Skeletal muscle cell (primary cell): ENCODE data around the gene SEMA3E.
"Not testable (repeated sequence)": the region's sequence is repeated elsewhere in the genome, so short reads cannot be mapped to it uniquely, and the experiment has no call there.

Experiments used
- DNase-seq: peaks from one replicate; pipeline ENCODE4 v3.0.0-alpha.2; 2010; ENCODE audit warnings: low read depth
- H3K4me3 ChIP-seq: 2 replicates; pipeline ENCODE4 v1.5.1; 2011; ENCODE audit warnings: low read depth, mild to moderate bottlenecking, control low read depth, low read length, moderate library complexity

The SEMA3E gene

DNA sequence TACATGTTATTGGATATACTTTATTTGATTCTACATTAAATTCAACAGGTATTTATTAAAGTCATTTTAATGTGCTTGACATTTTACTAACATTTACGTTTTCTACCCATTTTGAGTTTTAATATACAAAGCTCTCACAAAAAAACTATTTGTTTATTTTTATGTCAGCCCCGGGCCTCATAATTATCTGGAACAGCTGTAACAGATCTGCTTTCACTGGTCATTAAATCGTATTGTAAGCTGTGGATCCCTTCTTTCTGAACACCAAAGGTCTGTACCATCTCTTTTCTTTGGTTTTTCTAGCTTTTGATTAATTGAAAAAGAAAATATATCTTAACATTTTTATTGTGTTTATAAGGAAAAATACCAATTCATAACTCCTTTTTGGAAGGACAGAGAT is 73.5 kb downstream of the SEMA3E start:
- no peak overlapping the region for H3K4me3 ChIP-seq
- DNase-seq = no peak

DNA sequence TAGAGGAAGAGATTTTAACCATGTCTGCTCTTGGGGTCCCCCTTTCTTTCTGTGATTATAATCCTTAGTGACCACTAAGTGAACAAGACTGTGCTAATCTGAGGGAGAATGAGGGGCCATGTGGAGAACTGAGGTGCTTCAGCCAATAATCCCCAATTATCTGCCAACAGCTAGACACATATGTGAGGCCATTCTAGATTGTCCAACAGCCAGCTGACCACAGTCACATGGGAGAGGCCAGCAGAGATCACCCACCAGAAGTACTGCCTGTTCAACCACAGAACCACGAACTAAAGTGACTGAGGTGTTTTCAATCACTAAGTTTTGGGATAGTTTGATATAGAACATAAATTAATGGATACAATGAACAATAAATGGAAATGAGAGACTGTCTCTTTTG is 74.3 kb downstream of the SEMA3E start:
- no peak overlapping the region for H3K4me3 ChIP-seq
- DNase-seq = no peak

DNA sequence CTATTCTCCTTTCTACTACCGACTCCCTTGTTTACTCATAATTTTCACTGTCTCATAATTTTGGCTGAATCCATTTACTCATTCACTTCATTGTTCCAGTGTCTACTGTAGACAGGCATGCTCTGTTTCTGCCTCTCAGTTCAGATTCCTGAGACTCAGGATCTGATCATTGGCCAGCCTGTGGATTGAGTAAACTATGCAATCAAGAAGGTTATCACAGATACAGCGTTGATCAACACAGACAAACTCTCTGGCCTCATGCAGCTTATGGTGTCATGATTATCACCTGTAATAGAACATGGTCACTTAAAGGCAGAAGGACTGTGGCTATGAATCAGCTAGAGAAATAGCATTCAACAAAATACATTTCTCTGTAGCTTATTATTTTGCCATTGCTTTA is 86.0 kb downstream of the SEMA3E start:
- H3K4me3 ChIP-seq = no peak overlapping the region
- no peak for DNase-seq

DNA sequence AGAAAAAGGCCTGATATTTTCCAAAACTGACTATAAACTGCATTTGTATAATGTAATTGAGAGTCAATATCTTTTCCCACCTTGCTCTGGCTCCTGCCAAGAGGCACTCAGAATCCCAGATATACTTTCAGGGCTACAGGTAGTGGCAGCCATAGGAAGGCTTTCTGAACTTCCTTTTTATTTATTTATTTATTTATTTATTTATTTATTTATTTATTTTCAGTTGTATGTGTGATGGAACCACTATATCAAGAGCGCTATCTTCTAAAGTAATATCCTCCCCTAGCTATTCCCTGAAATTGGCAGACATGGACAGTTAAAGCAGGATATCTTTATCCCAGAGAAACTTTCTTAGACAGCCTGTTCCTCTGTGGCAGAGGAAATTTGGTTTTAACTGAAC is 86.7 kb downstream of the SEMA3E start:
- DNase-seq = no peak
- H3K4me3 ChIP-seq = no peak overlapping the region

DNA sequence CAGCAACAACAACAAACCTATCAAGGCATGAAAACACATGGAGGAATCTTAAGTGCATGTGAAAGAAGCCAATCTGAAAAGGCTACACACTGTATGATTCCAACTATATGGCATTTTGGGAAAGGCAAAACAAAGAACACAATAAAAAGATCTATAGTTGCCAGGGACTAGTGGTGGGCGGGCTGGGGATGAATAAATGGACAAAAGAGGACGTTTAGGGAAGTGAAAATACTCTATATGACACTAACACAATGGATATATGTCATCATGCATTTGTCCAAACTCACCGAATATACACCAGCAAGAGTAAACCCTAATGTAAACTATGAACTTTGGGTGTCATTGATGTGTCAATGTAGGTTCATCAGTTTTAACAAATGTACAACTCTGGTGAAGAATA is 89.1 kb downstream of the SEMA3E start:
- H3K4me3 ChIP-seq = no peak overlapping the region

DNA sequence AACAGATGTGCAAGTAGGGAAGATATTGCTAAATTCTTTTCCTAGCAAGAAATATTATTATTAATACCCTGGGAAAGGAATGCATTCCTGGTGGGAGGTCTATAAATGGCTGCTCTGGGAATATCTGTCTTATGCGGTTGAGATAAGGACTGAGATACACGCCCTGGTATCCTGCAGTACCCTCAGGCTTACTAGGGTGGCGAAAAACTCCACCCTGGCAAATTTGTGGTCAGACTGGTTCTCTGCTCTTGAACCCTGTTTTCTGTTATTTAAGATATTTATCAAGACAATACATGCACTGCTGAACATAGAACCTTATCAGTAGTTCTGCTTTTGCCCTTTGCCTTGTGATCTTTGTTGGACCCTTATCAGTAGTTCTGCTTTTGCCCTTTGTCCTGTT is 96.4 kb downstream of the SEMA3E start:
- DNase-seq = not testable (repeated sequence)

More for the DNA sequence above, 89.1 kb downstream of the SEMA3E start:
- no peak for DNase-seq

DNA sequence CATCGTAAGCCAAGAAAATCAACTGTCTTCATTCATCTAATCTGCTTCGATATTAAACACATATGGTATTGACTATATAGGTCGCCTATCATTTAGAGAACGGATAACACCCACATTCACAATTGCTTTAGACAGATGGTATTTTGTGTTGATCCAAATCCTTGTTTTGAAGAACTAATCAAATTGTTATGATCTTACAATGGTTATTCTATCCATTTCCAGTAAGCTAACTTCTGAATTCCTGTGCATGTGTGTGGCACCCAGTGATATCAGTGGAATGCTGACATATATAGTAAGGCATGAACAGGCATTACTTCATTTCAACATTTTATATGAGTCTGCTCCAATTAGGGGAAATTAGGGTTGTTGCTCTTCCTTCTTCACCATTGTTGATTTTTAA is 98.8 kb downstream of the SEMA3E start:
- peak; percentile 24 for DNase-seq
- no peak overlapping the region for H3K4me3 ChIP-seq

More for the DNA sequence above, 96.4 kb downstream of the SEMA3E start:
- not testable (repeated sequence) for H3K4me3 ChIP-seq

DNA sequence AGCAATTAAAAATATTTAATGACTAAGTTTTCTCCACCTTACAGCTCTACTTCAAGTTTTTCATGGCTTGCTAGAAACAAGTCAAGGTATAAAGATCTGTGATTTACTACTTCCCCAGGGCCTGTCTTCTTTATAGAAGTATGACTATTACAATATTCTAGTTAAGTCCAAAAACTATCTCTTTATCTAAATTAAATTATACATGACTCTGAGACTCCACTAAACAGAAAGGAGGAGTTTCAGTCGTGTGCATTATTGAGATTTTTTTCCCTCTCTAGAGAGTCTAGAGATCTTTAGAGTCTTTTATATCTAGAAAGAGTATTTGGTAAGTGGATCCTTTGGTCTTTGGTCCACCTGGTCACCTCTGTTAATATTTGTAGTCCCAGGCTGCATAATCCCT is 100.7 kb downstream of the SEMA3E start:
- no peak for DNase-seq
- no peak overlapping the region for H3K4me3 ChIP-seq

DNA sequence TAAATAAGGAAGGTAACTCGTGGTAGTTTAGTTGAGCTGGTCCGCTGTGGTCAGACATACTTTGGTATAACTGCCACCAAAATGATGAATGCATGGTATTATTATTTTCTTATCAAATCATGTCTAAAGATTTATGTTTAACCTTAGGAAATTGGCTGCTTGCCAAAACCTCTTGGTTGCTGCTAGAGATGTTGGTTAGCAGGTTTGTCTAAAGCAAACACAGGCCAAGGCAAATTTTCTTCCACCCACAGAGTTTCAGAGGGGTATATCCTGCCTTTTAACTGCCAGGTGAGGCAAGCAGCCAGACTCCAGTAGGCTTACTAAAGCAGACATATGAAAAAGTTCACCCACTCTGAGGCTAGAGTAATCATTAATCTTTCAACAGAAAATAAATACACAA is 101.4 kb downstream of the SEMA3E start:
- peak; percentile 57 for DNase-seq
- no peak overlapping the region for H3K4me3 ChIP-seq

DNA sequence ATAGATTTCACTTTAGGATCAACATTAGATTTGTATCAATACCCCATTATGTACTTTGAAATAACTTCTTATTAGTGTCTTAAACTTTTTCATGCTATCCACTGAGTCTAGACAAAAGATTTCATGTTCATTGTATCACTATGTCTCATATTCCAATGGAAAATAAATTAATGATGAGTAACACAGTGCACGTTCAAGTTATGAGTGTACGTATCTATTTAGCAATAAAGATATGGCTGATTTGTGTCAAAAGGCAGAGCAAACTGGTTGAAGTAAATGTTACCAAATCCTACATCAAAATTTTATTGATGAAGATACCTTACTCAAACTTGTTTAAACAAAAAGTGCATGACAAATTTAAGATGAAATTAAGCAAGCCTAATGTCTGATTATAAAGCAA is 102.4 kb downstream of the SEMA3E start:
- peak; percentile 15 for DNase-seq
- no peak overlapping the region for H3K4me3 ChIP-seq

DNA sequence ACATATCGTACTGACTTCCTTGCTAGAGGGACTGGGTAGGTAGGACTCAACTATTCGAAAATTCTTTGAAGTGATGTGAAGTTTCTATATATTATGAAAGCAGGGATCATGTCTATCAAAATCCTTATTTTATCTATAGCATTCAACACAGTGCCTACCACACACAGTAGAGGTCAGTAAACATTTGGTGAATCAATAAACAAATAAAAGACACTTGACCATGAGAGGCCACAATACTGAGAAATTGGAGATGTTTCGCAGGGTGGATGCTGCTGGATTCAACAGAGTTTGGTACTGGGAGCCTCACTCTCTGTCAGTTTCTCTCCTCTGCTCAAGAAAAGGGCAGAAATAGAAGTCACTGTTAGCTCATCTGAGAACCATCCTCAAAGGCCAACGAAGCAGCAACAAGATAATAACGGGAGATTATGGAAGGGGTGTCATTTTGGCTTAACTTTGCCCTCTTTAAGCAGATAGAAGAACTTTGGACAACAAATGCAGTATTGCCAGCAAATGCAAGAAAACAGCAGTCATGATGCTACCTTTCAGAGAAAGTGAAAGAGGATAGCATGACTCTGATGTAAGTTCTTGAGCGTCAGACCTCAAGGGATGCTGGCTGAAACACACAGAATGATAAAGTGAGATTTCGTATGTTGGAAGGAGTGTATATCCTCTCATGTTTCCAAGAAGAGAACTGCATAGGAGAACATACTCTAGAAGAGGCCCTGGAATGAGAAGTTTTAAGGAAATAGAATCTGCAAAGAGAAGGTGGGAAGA is 107.6 kb downstream of the SEMA3E start:
- H3K4me3 ChIP-seq = no peak overlapping the region
- no peak for DNase-seq

DNA sequence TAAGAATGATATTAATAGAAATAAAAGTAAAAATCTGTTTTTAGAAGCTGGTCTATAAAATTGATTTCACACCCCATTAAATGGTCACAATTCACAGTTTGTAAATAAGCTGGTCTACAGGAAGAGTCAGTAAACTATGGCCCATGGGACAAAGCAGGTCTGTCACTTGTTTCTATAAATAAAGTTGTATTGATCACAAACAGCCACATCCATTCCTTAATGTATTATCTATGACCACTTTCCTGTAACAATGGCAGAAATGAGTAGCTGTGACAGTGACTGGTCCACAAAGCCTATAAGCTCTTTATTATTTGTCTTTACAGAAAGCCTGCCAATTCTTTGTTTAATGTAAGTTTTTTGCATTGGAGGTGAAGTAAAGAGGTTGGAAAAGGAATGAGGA is 114.5 kb downstream of the SEMA3E start:
- no peak for DNase-seq
- H3K4me3 ChIP-seq = no peak overlapping the region

DNA sequence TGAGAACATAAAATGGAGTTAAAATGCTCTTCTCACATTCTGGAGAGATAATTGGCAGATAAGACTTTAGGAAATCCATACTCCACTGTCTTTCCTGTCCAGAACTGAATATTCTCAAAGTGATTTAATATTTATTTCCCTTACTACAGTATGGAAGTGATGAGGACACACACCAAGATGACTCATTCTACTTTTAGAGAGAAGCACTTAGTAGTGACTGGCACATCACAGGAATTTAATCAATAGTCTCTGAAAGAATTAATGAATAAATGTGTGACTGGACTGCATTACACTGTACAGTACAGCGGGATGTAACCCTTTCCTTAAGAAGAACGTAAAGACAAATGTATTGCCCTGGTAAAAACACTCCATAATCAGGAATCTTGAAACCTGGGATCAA is 116.7 kb downstream of the SEMA3E start:
- no peak overlapping the region for H3K4me3 ChIP-seq
- no peak for DNase-seq

DNA sequence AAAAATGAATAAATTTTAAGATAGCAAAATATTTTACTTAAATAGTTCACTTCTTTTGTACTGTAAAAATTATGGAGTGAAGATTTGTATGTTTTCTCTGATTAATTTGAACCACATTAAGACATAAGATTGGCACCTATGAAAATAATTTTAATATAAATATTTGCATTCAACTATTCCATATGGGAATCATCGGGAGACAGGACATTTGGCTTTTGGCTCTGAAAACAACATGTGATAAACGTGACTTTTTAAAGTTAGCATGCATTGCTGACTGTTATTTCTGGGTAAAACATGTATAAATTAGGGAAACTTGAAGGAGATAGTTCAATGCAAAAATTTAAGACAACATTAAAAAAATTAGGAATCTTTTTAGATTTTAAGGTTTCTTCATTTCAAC is 117.2 kb downstream of the SEMA3E start:
- no peak for DNase-seq
- no peak overlapping the region for H3K4me3 ChIP-seq

DNA sequence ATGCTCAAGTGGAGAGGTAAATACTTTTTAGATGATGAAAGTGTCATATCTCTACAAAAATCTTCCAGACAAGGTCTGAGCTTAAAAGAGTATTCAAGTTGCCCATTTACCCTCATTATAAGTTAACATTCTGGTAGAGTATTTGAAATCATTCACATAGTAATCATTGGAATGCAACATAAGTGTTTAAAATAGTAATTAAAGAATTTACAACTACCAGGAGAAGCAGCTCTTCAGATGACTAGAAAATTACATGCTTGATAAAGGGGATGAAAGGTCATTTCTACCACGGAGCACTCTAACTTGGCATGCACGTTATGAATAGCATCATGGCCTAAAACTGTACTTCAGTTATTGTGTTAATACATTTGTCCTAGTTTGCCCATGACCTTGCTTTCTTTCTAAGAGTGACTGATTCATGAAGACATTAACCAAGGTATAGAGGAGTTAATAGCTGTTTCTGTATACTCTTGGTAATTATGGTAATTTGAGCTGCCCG is 120.0 kb downstream of the SEMA3E start:
- DNase-seq = no peak
- H3K4me3 ChIP-seq = no peak overlapping the region

DNA sequence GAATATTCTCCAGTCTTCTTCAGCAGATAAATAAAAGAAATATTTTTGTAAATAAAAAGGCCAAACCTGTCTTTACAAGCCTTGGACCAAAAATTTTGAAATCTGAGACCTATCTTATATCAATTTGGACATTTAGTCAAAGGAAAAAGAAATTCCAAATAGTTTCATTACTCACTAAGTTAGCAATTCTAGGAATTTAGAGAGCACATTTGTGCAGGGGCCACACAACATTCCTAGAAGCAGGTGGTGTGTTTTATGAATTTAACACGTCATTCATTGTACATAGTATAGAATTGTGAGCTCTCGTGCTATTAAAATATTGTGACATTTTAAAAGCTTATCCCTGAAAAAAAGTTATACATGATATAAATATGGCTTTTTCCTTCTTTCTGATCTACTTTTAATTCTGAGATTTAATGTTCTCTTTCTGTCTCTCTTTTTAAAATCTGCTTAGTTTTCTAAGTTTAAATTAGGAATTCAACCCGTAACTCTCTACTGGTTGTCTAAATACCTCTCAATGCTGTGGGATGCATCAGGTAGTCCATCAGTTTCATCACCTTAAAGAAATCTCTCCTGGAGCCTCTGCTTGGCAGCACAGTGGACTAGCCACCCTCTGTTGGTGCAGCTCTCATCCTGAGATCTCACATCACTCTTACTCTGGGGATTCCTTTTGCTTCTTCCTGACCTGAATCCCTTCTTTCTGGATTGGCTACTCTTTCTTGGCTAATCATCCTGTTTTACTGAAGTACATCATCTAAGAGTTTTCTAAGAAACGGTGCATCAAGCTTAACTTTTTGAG is 124.5 kb downstream of the SEMA3E start:
- DNase-seq = no peak
- no peak overlapping the region for H3K4me3 ChIP-seq

DNA sequence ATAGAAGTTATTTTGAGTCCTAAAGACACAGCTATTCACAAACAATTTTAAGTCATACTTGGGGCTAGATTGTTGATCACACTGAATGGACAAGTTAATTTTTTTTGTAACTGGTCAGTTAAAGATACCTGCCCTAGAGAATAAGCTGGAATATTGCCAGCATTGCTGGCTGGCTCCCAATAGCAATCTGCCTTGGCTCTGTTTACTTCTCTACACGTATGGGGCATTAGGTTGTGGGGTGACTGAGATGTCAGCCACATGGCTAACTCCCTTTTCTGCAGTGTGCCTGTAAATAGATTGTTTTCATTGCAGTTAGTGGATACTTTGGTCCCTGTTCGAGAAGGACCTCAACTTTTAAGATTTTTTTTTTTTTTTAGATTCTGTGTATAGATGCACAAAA is 128.2 kb downstream of the SEMA3E start:
- DNase-seq = no peak
- H3K4me3 ChIP-seq = no peak overlapping the region

DNA sequence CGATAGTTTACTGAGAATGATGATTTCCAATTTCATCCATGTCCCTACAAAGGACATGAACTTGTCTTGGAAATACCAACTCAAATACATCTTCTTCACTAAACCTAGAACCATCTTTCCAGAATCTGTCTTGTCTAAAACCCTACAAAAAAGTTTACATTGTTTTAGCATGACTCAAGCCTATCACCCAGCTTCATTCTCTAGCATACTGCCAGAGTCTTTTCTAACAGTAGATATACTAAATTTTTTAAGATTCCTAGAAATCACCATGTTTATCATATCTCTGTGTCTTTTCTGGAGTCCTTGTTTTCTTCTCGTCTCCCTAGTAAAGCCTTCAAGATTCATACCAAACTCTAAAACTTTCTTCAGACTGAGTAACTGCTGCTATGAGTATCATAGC is 129.7 kb downstream of the SEMA3E start:
- no peak overlapping the region for H3K4me3 ChIP-seq
- no peak for DNase-seq

DNA sequence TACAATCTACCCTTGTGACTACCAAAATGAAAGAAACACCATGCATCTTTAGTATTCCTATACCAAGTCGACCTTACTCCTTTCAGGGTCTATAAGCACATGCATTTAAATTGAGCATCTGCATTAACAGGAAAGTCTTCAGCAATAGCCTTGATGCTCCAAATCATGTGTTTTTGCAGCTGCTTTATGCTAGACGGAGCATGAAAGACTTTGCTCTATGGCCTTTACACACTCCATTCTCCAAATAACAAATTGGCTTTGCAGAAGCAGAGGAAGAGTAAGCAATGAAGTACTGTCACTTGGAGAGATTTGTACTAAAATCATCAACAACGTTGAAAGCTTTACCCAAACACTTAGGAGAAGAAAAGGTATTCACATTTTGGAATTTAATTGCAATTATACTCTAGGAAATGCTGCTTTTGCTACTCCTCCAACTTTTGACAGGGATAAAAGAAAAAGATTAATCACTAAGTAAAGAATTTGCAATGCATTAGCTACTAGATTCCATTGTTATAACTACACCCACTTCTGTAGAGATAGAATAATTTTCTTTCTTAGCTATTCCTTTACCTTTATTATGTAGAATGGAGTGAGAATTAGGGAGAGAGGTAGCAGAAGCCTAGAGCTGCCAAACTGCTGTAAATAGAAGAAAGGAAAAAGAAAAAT is 131.8 kb downstream of the SEMA3E start:
- no peak overlapping the region for H3K4me3 ChIP-seq
- DNase-seq = no peak

DNA sequence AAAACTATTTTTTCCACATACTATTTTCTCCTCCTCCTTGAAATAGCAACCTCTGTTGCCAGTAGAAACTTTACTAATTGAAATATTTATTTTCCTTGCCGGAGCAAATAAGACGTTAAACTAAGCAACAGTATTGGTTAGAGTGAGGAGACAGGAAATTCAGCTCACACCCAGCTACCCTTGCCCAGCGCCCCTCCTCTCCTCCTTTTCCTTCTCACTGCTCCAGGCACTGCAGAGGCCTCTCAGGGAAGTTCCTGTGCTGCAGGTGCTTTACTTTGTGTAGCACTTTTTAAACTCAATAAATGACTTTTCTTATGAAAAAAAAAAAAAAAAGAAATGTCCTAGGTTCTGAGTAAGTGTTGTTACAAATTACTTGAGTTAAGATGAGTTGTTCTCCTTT is 134.0 kb downstream of the SEMA3E start:
- DNase-seq = no peak
- no peak overlapping the region for H3K4me3 ChIP-seq
